Right ventricle myocardium inferior (tissue), 1 donor: Measurements from ENCODE around the gene ACOX1. TPM values are rescaled to one million over a fixed set of nuclear protein-coding genes. Genes with fewer than 3 reads are reported as not detected.
A peak's percentile ranks its signal among the peaks of the same experiment; 100 is the strongest.
"Not testable (repeated sequence)": the region's sequence is repeated elsewhere in the genome, so short reads cannot be mapped to it uniquely, and the experiment has no call there.

Experiments used
- ATAC-seq: fragments of 200-7000 bp; cut with Tn5 transposase; one replicate; pipeline ENCODE4 v1.9.1; 2020; ENCODE audit warnings: mild to moderate bottlenecking, moderate library complexity
- DNase-seq: peaks from one replicate; pipeline ENCODE4 v3.0.0; 2021; ENCODE audit errors: missing footprints
- intact Hi-C: fragments of 100-400 bp; cut with DNase I; formaldehyde crosslinking; loops from one replicate; pipeline ENCODE4 v1.11.0; 2022
- total RNA-seq: library from RNA; stranded (reverse); fragmentation: NEBNext Ultra II Directional; extraction: Animal tissue kit (Norgen Biotek cat#: 25700); gene quantifications from one replicate; pipeline ENCODE4 v1.2.1, GENCODE V29; 2021
- donor health status: DM: no; HTN: yes; CAD: no; lungs with severe emphysema.

ACOX1 gene
- total RNA-seq, 1 donor from 2014 or later = 80.9 TPM

DNA sequence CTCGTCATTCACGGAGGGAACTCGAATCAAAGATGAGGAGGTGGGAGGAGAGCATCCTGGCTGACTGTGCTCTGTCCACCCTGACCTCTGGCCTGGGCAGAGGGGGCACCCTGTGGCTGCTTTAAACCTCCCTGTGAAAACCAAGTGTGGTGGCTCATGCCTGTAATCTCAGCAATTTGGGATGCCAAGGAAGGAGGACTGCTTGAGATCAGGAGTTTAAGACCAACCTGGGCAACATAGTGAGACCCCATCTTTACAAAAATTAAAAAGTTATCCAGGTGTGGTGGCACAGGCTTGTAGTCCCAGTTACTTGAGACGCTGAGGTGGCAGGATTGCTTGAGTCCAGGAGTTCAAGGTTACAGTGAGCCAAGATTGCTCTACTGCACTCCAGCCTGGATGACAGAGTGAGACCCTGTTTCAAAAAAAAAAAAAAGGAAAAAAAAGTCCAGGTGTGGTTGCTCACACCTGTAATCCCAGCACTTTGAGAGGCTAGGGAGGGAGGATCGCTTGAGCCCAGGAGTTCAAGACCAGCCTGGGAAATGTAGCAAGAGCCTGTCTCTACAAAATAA lies 15.9 kb upstream of the ACOX1 start:
- no peak for DNase-seq
- no peak for ATAC-seq
- intact Hi-C loops = no loop called here

GRCh38 chr17:75991396-75991795 lies 12.4 kb upstream of the ACOX1 start:
- intact Hi-C loops = no loop called here
- ATAC-seq = no peak

DNA sequence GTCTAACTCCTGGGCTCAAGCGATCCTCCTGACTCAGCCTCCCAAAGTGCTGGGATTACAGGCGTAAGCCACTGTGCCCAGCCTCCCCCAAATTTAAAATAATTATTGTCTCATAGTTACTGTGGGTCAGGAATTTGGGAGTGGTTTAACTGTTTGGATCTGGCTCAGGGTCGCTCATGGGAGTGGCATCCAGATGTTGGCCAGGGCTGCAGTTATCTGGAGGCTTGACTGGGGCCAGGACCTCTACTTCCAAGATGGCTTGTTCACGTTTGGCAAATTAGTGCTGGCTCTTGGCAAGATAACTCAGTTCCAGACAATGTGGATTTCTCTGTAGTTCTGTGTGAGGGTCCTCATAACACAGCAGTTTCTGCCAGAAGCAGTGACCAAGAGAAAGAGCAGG lies 8.1 kb upstream of the ACOX1 start:
- no peak for ATAC-seq
- intact Hi-C loops = no loop called here
- no peak for DNase-seq

More at GRCh38 chr17:75991396-75991795, 12.4 kb upstream of the ACOX1 start:
- no peak for DNase-seq

GRCh38 chr17:75985986-75986385 lies 7.0 kb upstream of the ACOX1 start:
- intact Hi-C loops = no loop called here
- no peak for ATAC-seq
- no peak for DNase-seq

DNA sequence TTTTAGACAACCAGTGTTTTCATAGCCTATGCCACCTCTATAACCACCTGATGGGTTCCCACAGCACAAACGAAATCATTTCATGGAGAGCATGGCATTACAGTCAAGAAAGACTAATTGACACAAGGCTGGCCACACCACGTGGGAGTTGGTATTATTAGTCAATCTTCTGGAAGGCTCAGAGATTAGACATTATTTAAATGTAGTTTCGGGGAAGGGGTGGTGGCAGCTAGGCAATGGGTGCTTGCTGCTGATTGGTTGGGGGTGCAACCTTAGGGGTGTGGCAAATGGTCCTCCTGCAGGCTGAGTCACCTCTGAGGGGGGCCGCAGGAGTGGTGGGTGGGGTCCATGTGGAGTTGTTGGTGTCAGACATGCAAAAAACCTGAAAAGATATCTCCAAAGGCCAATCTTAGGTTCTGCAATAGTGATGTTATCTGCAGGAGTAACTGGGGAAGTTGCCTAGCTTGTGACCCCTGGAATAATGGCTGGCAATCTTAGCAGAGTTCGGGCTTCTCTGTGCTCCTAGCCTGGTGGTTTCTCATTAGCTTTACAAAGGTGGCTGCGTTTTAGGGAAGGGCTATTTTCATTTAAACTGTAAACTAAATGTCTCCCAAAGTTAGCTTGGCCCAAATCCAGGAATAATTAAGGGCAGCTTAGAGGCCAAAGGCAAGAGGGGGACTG lies 4.7 kb upstream of the ACOX1 start:
- no peak for DNase-seq
- intact Hi-C loops = no loop called here
- no peak for ATAC-seq

DNA sequence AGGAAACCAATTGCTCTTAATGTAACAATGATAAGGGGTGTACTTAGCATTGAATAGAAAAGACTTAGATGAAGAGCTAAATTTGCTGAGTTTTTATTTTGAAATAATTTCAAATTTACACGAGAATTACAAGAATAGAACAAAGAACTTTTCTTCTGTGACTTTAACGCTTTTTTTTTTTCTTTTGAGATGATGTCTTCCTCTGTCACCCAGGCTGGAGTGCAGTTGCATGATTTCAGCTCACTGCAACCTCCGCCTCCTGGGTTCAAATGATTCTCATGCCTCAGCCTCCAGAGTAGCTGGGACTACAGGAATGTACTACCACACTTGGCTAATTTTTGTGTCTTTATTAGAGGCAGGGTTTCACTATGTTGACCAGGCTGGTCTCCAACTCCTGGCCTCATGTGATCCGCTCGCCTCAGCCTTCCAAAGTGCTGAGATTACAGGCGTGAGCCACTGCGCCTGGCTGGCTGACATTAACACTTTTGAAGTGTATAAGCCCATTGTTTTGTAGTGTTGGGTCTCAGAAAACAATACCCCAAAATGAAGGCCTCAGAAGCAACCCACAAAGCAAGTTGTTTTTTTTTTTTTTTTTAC lies 2.2 kb upstream of the ACOX1 start:
- no peak for DNase-seq
- intact Hi-C loops = loop anchor here (2.0 kb wide), 1 partner anchor 40 kb away; the partner anchor contains the start of gene FBF1
- ATAC-seq = no peak

GRCh38 chr17:75980188-75981018 lies 1.4 kb upstream of the ACOX1 start:
- ATAC-seq (no peak), DNase-seq (no peak)
- intact Hi-C loops = loop anchor here (2.0 kb wide), 1 partner anchor 40 kb away; the partner anchor contains the start of gene FBF1

- ATAC-seq = peak; percentile 25
- intact Hi-C loops = loop anchor here (1.0 to 2.0 kb wide), 2 partner anchors 39 to 74 kb away; partner anchors contain the start of gene FBF1
- peak; percentile 80 for DNase-seq
Observed at GRCh38 chr17:75979705-75980187, 780 bp upstream of the ACOX1 start.

GRCh38 chr17:75976175-75976848 lies 2.7 kb downstream of the ACOX1 start:
- no peak for DNase-seq
- ATAC-seq = no peak
- intact Hi-C loops = no loop called here

DNA sequence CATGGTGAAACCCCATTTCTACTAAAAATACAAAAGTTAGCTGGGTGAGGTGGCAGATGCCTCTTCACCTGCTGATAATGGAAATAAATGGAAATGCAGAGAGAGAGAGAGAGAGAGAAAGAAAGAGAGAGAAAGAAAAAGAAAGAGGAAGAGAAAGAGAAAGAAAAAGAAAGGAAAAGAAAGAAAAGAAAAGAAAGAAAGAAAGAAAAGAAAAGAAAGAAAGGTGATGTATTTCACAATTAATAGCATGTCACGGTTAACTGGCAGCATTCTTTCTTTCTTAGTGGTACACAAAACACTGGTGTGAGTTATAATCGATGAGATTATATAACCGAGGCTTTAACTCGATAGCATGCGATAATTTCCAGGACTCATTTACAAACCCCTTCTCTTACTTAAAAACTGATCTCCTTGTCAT lies 3.2 kb downstream of the ACOX1 start:
- intact Hi-C loops = no loop called here
- no peak for ATAC-seq
- no peak for DNase-seq

DNA sequence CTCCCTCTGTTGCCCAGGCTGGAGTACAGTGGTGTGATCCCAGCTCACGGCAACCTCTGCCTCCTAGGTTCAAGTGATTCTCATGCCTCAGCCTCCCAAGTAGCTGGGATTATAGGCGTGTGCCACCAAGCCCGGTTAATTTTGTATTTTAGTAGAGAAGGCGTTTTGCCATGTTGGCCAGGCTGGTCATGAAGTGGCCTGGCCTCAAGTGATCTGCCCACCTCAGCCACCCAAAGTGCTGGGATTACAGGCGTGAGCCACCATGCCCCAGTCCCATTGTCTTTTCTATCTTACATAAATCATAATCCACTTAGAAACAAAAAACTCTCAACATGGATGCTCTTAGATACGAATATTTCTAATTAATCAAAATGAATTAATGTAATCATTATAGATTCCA lies 3.8 kb downstream of the ACOX1 start:
- intact Hi-C loops, ATAC-seq, DNase-seq: not testable (repeated sequence)

GRCh38 chr17:75970626-75971025 lies 8.3 kb downstream of the ACOX1 start:
- no peak for DNase-seq
- intact Hi-C loops = no loop called here
- no peak for ATAC-seq

DNA sequence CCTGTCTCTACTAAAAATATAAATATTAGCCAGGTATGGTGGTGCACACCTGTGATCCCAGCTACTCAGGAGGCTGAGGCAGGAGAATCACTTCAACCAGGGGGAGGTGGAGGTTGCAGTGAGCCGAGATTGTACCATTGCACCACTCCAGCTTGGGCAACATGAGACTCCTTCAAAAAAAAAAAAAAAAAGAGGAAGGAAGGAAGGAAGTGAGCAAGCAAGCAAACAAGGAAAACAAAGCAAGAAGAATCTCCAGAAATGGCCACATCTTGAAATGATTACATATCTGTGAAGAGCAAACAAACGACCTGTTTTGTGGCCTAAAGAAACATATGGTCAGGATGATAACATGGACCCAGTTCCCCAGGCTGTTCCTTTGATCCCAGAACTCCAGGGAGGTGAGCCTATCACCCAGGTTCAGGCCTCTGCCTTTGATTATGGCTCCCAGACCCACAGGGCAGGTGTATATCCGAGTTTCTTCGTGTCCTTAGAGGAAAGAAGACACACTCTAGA lies 8.9 kb downstream of the ACOX1 start:
- DNase-seq = no peak
- intact Hi-C loops = no loop called here
- ATAC-seq = no peak

GRCh38 chr17:75969044-75969443 lies 9.9 kb downstream of the ACOX1 start:
- ATAC-seq, intact Hi-C loops, DNase-seq: not testable (repeated sequence)

- intact Hi-C loops = no loop called here
- DNase-seq (no peak), ATAC-seq (no peak)
Observed at GRCh38 chr17:75965468-75965867, 13.5 kb downstream of the ACOX1 start.

DNA sequence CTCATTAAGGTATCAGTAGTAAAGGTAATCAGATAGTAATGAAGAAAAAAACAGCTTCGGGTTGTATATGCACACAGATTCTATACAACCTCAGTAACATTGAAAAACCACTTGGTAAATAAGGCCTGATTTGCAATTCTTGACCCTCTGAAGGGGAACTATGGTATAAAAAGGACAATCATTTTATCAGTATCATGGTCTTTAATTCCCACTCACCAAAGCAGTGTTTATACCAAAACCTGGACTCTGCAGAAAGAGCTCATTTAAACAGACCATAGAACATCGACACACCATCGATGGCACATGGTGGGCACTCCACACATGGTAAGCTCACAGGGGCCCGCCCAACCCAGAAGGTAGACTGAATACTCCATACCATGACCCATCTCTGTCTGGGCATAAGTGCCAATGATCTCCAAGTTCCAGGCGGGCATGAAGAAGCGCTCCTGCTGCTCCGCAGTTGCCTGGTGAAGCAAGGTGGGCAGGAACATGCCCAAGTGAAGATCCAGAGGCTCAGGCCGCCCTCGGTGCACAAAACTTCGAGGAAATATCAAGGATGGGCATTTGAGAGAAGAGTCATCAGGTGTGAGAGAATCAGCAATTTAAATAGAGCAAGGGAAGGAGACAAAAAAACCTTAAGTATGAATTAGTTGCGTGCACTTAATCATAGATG lies 19.0 kb downstream of the ACOX1 start:
- no peak for ATAC-seq
- no peak for DNase-seq
- intact Hi-C loops = no loop called here

DNA sequence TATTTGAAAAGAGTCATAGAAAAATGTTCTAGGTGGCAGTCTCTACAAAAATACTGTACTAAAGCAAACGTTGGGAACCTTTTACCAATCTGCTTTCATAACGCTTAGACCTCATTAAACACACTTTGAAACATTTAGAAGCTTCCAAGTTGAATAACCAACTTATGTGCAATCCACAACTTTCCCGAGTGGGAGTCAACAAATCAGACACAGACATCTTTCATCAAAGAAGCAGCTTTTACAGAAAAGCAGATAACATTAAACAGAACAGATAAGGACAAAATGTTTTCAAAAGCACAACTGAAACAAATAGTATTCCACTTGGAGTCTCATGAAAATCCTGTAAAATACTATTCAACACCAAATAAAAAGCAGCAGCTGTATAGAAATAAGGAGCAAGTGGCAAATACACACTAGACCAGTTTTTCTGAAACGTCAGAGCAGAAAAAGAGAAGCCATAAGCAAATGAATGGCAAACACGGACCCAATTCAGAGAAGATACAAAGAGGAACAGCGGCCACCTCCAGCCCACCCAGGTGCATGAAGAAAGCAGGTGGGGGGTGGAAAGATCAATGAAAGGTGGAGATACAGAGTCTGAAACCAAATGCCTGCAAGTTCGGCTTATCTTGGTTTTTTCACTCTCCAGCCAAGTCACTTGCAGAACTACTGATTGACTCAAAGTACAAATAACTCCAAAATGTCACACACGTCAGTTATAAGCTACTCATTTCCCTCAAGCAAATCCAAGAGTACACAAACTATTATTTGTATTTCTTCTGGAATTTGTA lies 19.7 kb downstream of the ACOX1 start:
- ATAC-seq (no peak), DNase-seq (no peak)
- intact Hi-C loops = no loop called here
